ENCODE measurements around the gene ITSN1. TPM values are rescaled to one million over a fixed set of nuclear protein-coding genes. Genes with fewer than 3 reads are reported as not detected.

The ITSN1 gene
- total and polyA plus RNA-seq, 2 of the 13 experiments (the other 11 are each of a cell fraction or from before 2014, with no cell fraction given): 26.1 to 33.8 TPM

DNA sequence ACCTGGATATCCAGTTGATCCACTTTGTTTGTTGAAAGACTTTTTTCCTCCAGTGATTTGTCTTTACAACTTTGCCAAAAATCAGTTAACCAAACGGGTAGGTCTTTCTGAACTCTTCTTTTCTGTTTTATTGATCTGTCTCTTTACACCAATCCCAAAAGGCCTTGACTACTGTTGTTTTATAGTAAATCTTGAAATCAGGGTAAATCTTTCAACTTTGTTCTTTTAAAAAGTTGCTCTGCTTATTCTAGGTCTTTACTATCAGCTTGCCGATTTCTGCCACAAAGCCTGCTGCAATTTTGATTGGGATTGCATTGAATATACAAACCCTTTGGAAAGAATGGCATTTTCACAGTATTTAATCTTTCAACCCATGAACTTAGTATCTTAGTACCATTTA is 66.6 kb downstream of the ITSN1 start (continued):
- TF ChIP-seq CENPX (CRISPR knock-in tag; IDR thresholded peaks at IDR 0.05) (no peak), ATRX (CRISPR knock-in tag; IDR thresholded peaks at IDR 0.05; ENCODE audit: borderline replicate concordance) (no peak)

DNA sequence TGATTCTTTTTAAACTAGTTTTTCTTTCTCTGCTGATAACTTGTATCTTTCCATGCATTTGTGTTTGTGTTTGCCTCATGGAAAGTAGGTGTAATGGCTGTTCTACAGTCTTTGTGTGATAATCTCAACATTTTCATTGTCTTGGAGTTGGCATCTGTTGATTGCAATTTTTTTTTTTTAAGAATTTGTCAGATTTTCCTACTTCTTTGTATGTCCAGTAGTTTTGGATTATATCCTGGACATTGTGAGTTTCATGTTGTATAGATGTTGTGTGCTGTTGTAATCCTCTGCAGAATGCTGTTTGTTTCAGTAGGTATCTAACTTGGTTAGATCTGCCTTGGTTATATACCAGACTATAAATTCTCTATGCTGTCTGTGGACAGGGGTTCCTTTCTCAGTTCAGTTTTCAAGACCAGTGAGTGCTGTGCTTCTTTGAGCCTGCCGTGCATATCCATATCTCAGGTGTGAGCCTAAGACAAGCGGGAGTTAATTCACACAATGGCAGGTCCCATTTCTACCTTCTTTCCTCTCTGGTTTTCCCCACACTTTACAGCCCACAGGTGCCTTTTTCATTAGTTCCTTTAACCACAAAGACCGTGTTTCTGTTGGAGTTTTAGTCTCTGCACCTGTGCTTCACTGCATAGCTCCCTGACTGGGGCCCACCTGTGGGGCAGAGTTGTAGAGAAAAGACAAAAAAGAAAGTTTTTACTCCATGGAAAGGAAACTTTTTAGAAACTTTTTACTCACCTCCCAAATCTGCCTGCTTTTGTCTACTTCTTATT is 69.9 kb downstream of the ITSN1 start:
- DNase-seq (ENCODE audit: low spot score) (no peak), ATAC-seq (no peak), FAIRE-seq (no peak)
- no peak overlapping the region for H3K4me3 ChIP-seq (replicated peaks in 1 of 3; ENCODE audit: insufficient read depth in 1 of 3, low read depth in 2 of 3, low read length in 3 of 3)
- TF ChIP-seq AHR (CRISPR knock-in tag; IDR thresholded peaks at IDR 0.05) (no peak), BHLHE40 (IDR thresholded peaks at IDR 0.05; ENCODE audit: low read length) (no peak), POLR2AphosphoS5 (IDR thresholded peaks at IDR 0.05; ENCODE audit: low read depth, low read length) (no peak), MAFG (CRISPR knock-in tag; IDR thresholded peaks at IDR 0.05) (no peak), CBX1 (IDR thresholded peaks at IDR 0.05; ENCODE audit: low read depth) (no peak), ARNT (IDR thresholded peaks at IDR 0.05) (no peak), TBL1XR1 (IDR thresholded peaks at IDR 0.05; ENCODE audit: borderline replicate concordance, low read length, partially characterized antibody) (no peak)
- TF ChIP-seq, protein P1, sequence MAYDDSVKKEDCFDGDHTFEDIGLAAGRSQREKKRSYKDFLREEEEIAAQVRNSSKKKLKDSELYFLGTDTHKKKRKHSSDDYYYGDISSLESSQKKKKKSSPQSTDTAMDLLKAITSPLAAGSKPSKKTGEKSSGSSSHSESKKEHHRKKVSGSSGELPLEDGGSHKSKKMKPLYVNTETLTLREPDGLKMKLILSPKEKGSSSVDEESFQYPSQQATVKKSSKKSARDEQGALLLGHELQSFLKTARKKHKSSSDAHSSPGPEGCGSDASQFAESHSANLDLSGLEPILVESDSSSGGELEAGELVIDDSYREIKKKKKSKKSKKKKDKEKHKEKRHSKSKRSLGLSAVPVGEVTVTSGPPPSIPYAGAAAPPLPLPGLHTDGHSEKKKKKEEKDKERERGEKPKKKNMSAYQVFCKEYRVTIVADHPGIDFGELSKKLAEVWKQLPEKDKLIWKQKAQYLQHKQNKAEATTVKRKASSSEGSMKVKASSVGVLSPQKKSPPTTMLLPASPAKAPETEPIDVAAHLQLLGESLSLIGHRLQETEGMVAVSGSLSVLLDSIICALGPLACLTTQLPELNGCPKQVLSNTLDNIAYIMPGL (CRISPR knock-in tag; IDR thresholded peaks at IDR 0.05; ENCODE audit: borderline replicate concordance in 1 of 2, low read depth in 1 of 2): no peak
- intact Hi-C loops (cut with micrococcal nuclease; ENCODE audit: unreplicated experiment): no loop called here
- CTCF ChIA-PET (ENCODE audit: low intra/inter-chr PET ratio, low total read pairs): no interaction called here
- no peaks in the 10 kb centered on the region for H4K20me1 ChIP-seq (ENCODE audit: insufficient read depth, low read length)
- no peak overlapping the region for H3K9ac ChIP-seq (ENCODE audit: insufficient read depth, low read depth, low read length)
- 93% methylated on average over 3 of the region's 3 CpGs for WGBS (ENCODE audit: low lambda C conversion rate)
- peaks cover 15% of the 10 kb centered on the region for H3K79me2 ChIP-seq (ENCODE audit: insufficient read depth, low read length)
- H3K4me2 ChIP-seq (ENCODE audit: low read depth, low read length): no peak overlapping the region
- H3K4me1 ChIP-seq (ENCODE audit: insufficient read depth, low read length): peaks cover 10% of the 10 kb centered on the region
- H3K27ac ChIP-seq (ENCODE audit: extremely low read length, insufficient read depth, low read length): no peak overlapping the region
- H2AFZ ChIP-seq (ENCODE audit: low read length): no peak overlapping the region
- no TSS peak for BruUV-seq (replicated peaks)
- in situ Hi-C loops (cut with HindIII; ENCODE audit: extremely low pct_ligation_motif_present, low pct_unique_long_range_greater_than_20kb): no loop called here
- no peaks in the 10 kb centered on the region; the same call in 1 of the 2 replicates for H3K9me3 ChIP-seq (ENCODE audit: low read length)
- POLR2A ChIA-PET: no interaction called here
- no peaks in the 10 kb centered on the region for H3K36me3 ChIP-seq (replicated peaks in 1 of 2; ENCODE audit: control insufficient read depth in 1 of 2, insufficient read depth in 2 of 2, low read length in 2 of 2)
- no peaks in the 10 kb centered on the region for H3K27me3 ChIP-seq (ENCODE audit: control insufficient read depth in 1 of 2, insufficient read depth in 2 of 2, low read length in 2 of 2)
